PC-9 (cell line): ENCODE data around the gene SLAMF1.

Experiments
- CTCF ChIP-seq: fragments of 200-600 bp; sonication (generic); conservative IDR thresholded peaks from 2 replicates; pipeline ENCODE4 v1.6.1; 2017; ENCODE audit warnings: mixed run types, antibody characterized with exemption, mild to moderate bottlenecking, moderate library complexity
- EZH2 ChIP-seq: fragments of 200-600 bp; sonication (generic); IDR thresholded peaks from 2 replicates; pipeline ENCODE4 v1.8.0; 2017; ENCODE audit warnings: antibody characterized with exemption, low read depth

GRCh38 chr1:160567341-160567740 lies 79.5 kb downstream of the SLAMF1 start:
- no peak for TF ChIP-seq CTCF
- no peak for TF ChIP-seq EZH2
